SK-N-SH (cell line): ENCODE measurements around the gene SOCS3.

ENCODE experiments used
- CTCF ChIP-seq: fragments of 200-600 bp; sonication (generic); IDR thresholded peaks from 2 replicates; pipeline ENCODE4 v1.6.1; 2017; ENCODE audit warnings: antibody characterized with exemption, mild to moderate bottlenecking, moderate library complexity
- GABPA ChIP-seq: IDR thresholded peaks from 2 replicates; pipeline ENCODE4 v1.4.0; 2012; ENCODE audit warnings: low read depth, mild to moderate bottlenecking
- POLR2AphosphoS5 ChIP-seq: IDR thresholded peaks from 2 replicates; pipeline ENCODE4 v1.6.1; 2012; ENCODE audit warnings: low read depth, low read length
- USF2 ChIP-seq: fragments of 150-350 bp; IDR thresholded peaks from 2 replicates; pipeline ENCODE4 v1.6.1; 2017; ENCODE audit warnings: antibody characterized with exemption, low read length, low read depth, borderline replicate concordance

GRCh38 chr17:78313735-78314648 lies 45.9 kb downstream of the SOCS3 start:
- TF ChIP-seq USF2 (no peak), POLR2AphosphoS5 (peak; percentile 56), GABPA (no peak), CTCF (0 out of 2 replicates have a peak, but pooled peaks have one; percentile 8)
